Lower leg skin (tissue), 4 donors: ENCODE measurements around the gene VPS41. TPM values are rescaled to one million over a fixed set of nuclear protein-coding genes. Genes with fewer than 3 reads are reported as not detected.

Experiments
- DNase-seq, 2 donors: peaks; one replicate each; pipeline ENCODE4 v3.0.0-alpha.2; 2019; ENCODE audit warnings: low spot score in 2 of 2
- H3K4me3 ChIP-seq: fragments of 200-600 bp; sonication (generic); 2 replicates; pipeline ENCODE4 v1.5.1; 2017; ENCODE audit warnings: mild to moderate bottlenecking, low read depth; ENCODE audit not compliant: poor library complexity, severe bottlenecking
- POLR2A ChIP-seq, 2 donors: fragments of 450-650 bp; IDR thresholded peaks; one replicate each; pipeline ENCODE4 v1.6.1; 2016 to 2017; ENCODE audit warnings: antibody characterized with exemption in 2 of 2, mild to moderate bottlenecking in 1 of 2, moderate library complexity in 1 of 2
- WGBS, 2 donors: methylation state at CpG; one replicate each; pipeline ENCODE4 v1.1.5; 2018; 5-methylcytosine and 5-hydroxymethylcytosine counted together
- intact Hi-C: fragments of 100-400 bp; cut with DNase I; formaldehyde crosslinking; loops from one replicate; pipeline ENCODE4 v1.15.0; 2023; ENCODE audit warnings: low total_unique reads
- total RNA-seq, 4 donors: library from RNA; depleted of rRNA; stranded (reverse); fragments of >200 nt; gene quantifications; one replicate each; pipeline ENCODE4 v1.1.0, GENCODE V29; 2016
- TF ChIP-seq, protein P1 (sequence below), 3 donors: fragments of 450-650 bp; IDR thresholded peaks; one replicate each; pipeline ENCODE4 v1.5.1; 2016; ENCODE audit warnings: antibody characterized with exemption in 3 of 3, mild to moderate bottlenecking in 3 of 3, moderate library complexity in 2 of 3

Gene VPS41
- total RNA-seq, 4 donors from 2014 or later, result 37.8 to 47.7 (median 41.0) TPM

DNA sequence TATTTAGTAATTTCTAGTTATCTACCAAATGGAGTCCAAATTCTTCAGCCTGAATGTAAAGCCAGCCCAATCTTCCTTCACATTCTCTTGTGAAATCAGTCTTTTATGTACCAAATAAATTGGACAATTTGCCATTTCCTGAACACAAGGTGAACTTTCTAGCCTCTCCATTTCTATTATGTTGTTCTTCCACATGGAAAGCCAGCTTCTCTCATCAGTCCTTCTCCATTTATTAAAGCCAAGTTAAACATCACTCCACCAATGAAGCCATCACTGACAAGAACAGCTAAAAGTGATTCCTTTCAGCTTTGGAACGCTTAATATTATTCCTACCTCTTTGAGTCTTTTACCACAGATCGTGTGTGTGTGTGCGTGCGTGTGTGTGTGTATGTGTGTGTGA lies 88.4 kb downstream of the VPS41 start:
- TF ChIP-seq, protein P1, sequence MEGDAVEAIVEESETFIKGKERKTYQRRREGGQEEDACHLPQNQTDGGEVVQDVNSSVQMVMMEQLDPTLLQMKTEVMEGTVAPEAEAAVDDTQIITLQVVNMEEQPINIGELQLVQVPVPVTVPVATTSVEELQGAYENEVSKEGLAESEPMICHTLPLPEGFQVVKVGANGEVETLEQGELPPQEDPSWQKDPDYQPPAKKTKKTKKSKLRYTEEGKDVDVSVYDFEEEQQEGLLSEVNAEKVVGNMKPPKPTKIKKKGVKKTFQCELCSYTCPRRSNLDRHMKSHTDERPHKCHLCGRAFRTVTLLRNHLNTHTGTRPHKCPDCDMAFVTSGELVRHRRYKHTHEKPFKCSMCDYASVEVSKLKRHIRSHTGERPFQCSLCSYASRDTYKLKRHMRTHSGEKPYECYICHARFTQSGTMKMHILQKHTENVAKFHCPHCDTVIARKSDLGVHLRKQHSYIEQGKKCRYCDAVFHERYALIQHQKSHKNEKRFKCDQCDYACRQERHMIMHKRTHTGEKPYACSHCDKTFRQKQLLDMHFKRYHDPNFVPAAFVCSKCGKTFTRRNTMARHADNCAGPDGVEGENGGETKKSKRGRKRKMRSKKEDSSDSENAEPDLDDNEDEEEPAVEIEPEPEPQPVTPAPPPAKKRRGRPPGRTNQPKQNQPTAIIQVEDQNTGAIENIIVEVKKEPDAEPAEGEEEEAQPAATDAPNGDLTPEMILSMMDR (IDR thresholded peaks at IDR 0.05), result no peak
- no peak for TF ChIP-seq POLR2A (IDR thresholded peaks at IDR 0.05)
- no peak overlapping the region for H3K4me3 ChIP-seq
- DNase-seq, result no peak
- 94 to 97% methylated on average over 4 of the region's 4 CpGs for WGBS, 2 donors
- intact Hi-C loops, result no loop called here

DNA sequence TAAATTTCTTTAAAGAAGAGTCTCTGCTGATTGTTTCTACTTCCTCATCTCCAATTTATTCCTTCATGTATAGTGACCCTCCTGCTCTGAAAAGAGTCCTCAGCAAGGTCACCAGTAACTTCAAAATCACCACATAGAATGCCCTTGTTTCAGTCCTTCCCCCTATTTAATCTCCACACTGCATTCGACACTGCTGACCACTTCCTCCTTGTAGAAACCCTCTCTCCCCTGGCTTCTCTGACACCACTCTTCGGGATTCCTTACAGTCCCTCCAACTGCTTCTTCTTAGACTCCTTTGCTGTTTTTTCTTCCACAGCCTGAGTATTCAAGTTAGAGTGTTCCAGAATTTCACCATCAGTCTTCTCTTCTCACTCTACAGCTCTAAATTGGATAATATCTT lies 89.5 kb downstream of the VPS41 start:
- TF ChIP-seq, protein P1 (IDR thresholded peaks at IDR 0.05), result no peak
- no peak for TF ChIP-seq POLR2A (IDR thresholded peaks at IDR 0.05)

DNA sequence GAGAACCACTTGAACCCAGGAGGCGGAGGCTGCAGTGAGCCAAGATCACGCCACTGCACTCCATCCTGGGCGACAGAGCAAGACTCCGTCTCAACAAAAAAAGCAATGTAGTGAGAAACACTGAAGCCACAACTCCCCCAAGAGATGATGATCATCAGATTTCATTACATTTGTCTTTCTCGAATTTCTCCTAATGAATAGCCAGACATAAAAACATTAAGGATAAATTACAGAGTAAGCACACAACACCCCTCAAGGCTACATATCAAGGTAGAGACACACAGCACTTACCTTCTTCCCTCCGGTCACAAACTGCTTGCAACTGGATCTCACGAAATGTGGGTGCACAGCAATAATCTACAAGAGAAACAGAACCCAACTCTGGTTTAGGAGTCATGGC lies 91.5 kb downstream of the VPS41 start:
- intact Hi-C loops, result no loop called here
- no peak overlapping the region for H3K4me3 ChIP-seq
- 98% methylated on average over 7 of the region's 7 CpGs for WGBS, 2 donors
- DNase-seq, result no peak
- TF ChIP-seq POLR2A (IDR thresholded peaks at IDR 0.05), result no peak
- TF ChIP-seq, protein P1 (IDR thresholded peaks at IDR 0.05), result no peak

More for the DNA sequence above, 89.5 kb downstream of the VPS41 start:
- WGBS, 2 donors, result 81 to 83% methylated on average over 2 of the region's 2 CpGs
- intact Hi-C loops, result no loop called here
- DNase-seq, result no peak
- H3K4me3 ChIP-seq, result no peak overlapping the region

DNA sequence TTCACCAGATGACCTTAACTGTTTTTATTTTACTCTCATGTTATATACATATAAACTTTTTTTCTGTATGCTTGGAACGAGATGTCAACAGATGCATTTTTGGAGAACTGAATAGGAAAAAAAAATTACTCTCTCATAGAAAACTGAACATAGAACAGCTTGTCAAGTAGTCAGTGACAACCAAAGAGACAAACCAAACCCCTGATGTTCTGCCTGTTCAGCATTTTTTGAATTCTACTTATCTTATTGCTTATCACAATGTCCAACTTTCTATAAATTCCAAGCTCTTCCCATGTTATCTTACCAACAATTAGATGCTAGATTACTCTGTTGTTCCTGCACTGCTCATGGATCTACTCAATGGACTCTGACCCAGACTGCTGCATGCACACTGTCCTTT lies 95.2 kb downstream of the VPS41 start:
- intact Hi-C loops, result no loop called here
- no peak overlapping the region for H3K4me3 ChIP-seq
- 90 to 91% methylated on average over 1 of the region's 1 CpG for WGBS, 2 donors
- TF ChIP-seq, protein P1 (IDR thresholded peaks at IDR 0.05), result no peak
- no peak for TF ChIP-seq POLR2A (IDR thresholded peaks at IDR 0.05)
- no peak for DNase-seq

DNA sequence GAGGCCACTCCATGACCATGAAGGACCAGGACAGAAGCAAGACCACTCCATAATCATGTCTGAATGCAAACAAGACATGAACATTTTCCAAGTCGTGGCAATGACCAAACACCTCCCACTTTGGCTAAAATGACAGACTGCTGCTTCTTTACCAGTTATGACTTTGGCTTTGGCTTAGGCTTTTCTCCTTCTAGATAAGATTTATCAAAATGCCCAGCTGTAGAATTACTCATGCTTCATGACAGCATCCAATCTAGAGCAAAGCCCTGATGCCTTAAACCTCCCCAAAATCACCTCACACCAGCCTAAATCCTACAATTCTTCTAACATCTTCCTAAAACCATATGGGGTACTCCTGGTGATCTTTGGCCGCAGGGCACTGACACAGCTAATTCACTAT lies 102.1 kb downstream of the VPS41 start:
- no peak overlapping the region for H3K4me3 ChIP-seq
- DNase-seq, result no peak
- WGBS, 2 donors, result 88 to 95% methylated on average over 2 of the region's 2 CpGs
- intact Hi-C loops, result no loop called here
- no peak for TF ChIP-seq POLR2A (IDR thresholded peaks at IDR 0.05)
- TF ChIP-seq, protein P1 (IDR thresholded peaks at IDR 0.05), result no peak

DNA sequence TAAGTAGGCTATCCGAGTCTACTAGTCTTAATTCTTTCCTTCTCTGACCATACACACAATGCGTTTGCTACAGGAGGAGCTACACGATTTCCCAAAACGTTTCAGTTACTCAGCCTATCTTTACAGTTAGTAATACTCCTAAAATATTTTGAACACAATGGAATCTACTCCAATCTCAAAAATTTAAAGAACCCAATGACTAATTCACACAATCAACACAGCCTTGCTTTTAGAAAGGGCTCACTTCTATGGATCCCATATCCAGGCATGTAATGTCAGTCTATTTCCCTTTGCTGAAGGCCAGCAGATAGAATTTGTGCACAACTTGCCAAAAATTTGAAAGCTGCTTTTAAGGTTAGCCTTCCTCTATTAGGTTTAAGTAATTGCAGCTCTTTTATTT lies 107.2 kb downstream of the VPS41 start:
- no peak for TF ChIP-seq POLR2A (IDR thresholded peaks at IDR 0.05)
- TF ChIP-seq, protein P1 (IDR thresholded peaks at IDR 0.05), result no peak
- DNase-seq, result no peak
- WGBS, 2 donors, result 59 to 71% methylated on average over 4 of the region's 4 CpGs
- intact Hi-C loops, result no loop called here
- H3K4me3 ChIP-seq, result no peak overlapping the region
